HG03064 (cell line): ENCODE data around the gene MAML3.

Experiments
- ATAC-seq: cut with Tn5 transposase; IDR thresholded peaks from one replicate; pipeline ENCODE4 v1.9.1; 2021; ENCODE audit warnings: low read depth; ENCODE audit not compliant: unreplicated experiment

Gene MAML3

GRCh38 chr4:140103676-140104075 lies 50.3 kb downstream of the MAML3 start:
- peak; percentile 85 for ATAC-seq

- no peak for ATAC-seq
Measured at GRCh38 chr4:140102421-140102820, 51.6 kb downstream of the MAML3 start.

- no peak for ATAC-seq
Measured at GRCh38 chr4:140100771-140101170, 53.2 kb downstream of the MAML3 start.

GRCh38 chr4:140099983-140100382 lies 54.0 kb downstream of the MAML3 start:
- no peak for ATAC-seq

- no peak for ATAC-seq
Measured at GRCh38 chr4:140098455-140099160, 55.4 kb downstream of the MAML3 start.

GRCh38 chr4:140097572-140097971 lies 56.4 kb downstream of the MAML3 start:
- ATAC-seq: no peak

GRCh38 chr4:140096921-140097320 lies 57.1 kb downstream of the MAML3 start:
- ATAC-seq: peak; percentile 43

GRCh38 chr4:140096483-140096861 lies 57.5 kb downstream of the MAML3 start:
- ATAC-seq: no peak

GRCh38 chr4:140095694-140096482 lies 58.1 kb downstream of the MAML3 start:
- ATAC-seq: no peak

GRCh38 chr4:140094438-140095420 lies 59.3 kb downstream of the MAML3 start:
- ATAC-seq: peak; percentile 41

GRCh38 chr4:140092094-140092851 lies 61.7 kb downstream of the MAML3 start:
- ATAC-seq: no peak

- no peak for ATAC-seq
Measured at GRCh38 chr4:140091305-140091704, 62.7 kb downstream of the MAML3 start.

- ATAC-seq: no peak
Measured at GRCh38 chr4:140090215-140090731, 63.7 kb downstream of the MAML3 start.

- no peak for ATAC-seq
Measured at GRCh38 chr4:140089216-140089615, 64.8 kb downstream of the MAML3 start.

GRCh38 chr4:140088323-140088967 lies 65.5 kb downstream of the MAML3 start:
- no peak for ATAC-seq

GRCh38 chr4:140085881-140086280 lies 68.1 kb downstream of the MAML3 start:
- ATAC-seq: no peak

- ATAC-seq: no peak
Measured at GRCh38 chr4:140085062-140085622, 68.8 kb downstream of the MAML3 start.

- no peak for ATAC-seq
Measured at GRCh38 chr4:140084385-140084784, 69.6 kb downstream of the MAML3 start.

GRCh38 chr4:140082391-140082755 lies 71.6 kb downstream of the MAML3 start:
- ATAC-seq: no peak
